Measurements from ENCODE around the gene POFUT1. TPM values are rescaled to one million over a fixed set of nuclear protein-coding genes. Genes with fewer than 3 reads are reported as not detected.
"Not testable (repeated sequence)": the region's sequence is repeated elsewhere in the genome, so short reads cannot be mapped to it uniquely, and the experiment has no call there.

Gene POFUT1
- total RNA-seq, 2 experiments from 2014 or later = 31.1 to 34.0 TPM

DNA sequence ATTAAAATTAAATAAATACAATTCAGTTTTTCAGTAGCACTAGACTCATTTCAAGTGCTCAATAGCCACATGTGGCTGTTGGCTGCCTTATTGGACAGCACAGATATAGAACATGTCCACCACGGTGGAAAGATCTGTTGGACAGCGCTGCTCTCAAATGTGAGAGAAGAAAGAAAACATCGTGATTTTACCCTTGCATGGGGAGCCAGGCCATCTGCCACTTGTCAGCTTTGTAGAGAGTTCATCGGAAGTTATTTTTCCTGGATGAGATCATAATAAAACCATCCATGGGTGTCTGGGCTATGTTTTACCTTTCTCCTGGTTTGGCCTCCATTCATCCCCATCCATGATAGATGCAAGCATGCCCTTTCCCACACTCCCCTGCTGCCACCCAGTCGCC lies 63.9 kb downstream of the POFUT1 start:
- peaks cover 4% of the 10 kb centered on the region for H3K36me3 Mint-ChIP-seq
- ATAC-seq = no peak
- H3K27me3 Mint-ChIP-seq = no peaks in the 10 kb centered on the region
- peaks cover 5% of the 10 kb centered on the region for H3K4me1 Mint-ChIP-seq
- H3K4me3 Mint-ChIP-seq = no peak overlapping the region
- H3K27ac Mint-ChIP-seq = no peak overlapping the region
- peaks cover 3% of the 10 kb centered on the region for H3K9me3 Mint-ChIP-seq (ENCODE audit: low read depth)
- CTCF ChIA-PET = no interaction called here
- no peak for DNase-seq

DNA sequence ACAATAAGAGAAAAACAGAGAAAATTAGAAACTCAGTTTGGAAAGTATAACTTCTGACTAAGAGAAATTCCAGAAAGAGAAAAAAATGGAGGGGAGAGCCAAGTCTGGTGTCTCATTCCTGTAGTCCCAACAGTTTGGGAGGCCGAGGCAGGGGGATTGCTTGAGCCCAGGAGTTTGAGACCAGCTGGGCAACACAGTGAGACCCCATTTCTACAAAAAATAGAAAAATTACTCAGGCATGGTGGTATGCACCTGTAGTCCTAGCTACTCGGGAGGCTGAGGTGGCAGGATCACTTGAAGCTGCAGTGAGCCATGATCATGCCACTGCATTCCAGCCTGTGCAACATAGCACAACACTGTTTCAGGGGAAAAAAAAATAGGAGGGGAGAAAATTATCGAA lies 66.7 kb downstream of the POFUT1 start:
- no peak for DNase-seq
- Mint-ChIP-seq H3K36me3 (peaks cover 4% of the 10 kb centered on the region), H3K27ac (no peak overlapping the region), H3K27me3 (no peaks in the 10 kb centered on the region), H3K4me1 (peaks cover 24% of the 10 kb centered on the region), H3K4me3 (no peak overlapping the region), H3K9me3 (ENCODE audit: low read depth) (peaks cover 3% of the 10 kb centered on the region)
- ATAC-seq = no peak
- CTCF ChIA-PET = no interaction called here

DNA sequence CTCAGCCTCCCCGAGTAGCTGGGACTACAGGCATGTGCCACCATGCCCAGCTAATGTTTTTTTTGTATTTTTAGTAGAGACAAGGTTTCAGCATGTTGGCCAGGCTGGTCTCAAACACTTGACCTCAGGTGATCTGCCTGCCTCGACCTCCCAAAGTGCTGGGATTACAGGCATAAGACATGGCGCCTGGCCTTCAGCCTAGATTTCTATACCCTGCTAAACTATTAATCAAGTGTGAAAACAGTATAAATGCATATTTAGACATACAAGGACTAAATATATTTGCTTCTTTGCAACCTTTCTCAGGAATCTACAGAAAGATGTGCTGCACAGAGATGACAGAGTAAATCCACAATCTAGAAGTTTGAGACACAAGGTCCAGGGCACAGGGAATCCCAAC lies 67.5 kb downstream of the POFUT1 start:
- H3K27me3 Mint-ChIP-seq; DNase-seq; CTCF ChIA-PET; H3K36me3 Mint-ChIP-seq; H3K27ac Mint-ChIP-seq; ATAC-seq; H3K4me3 Mint-ChIP-seq; H3K9me3 Mint-ChIP-seq (ENCODE audit: low read depth): not testable (repeated sequence)
- peaks cover 30% of the 10 kb centered on the region for H3K4me1 Mint-ChIP-seq

GRCh38 chr20:32277361-32278198 lies 69.9 kb downstream of the POFUT1 start, which contains the start of gene KIF3B:
Gene KIF3B, plus strand, starts transcription at chr20:32277651. Its CDS starts 32,127 bp downstream, at chr20:32309778.
- H3K4me1 Mint-ChIP-seq = peaks cover 44% of the 10 kb centered on the region
- no peaks in the 10 kb centered on the region for H3K27me3 Mint-ChIP-seq
- DNase-seq (peak; percentile 95), ATAC-seq (peak; percentile 88)
- H3K9me3 Mint-ChIP-seq (ENCODE audit: low read depth) = peaks cover 3% of the 10 kb centered on the region
- H3K36me3 Mint-ChIP-seq = peaks cover 15% of the 10 kb centered on the region
- peak within 1 kb of the TSS; percentile 84 for H3K4me3 Mint-ChIP-seq
- CTCF ChIA-PET = interaction anchor here (1.0 kb wide), 1 partner anchor 75 kb away, joined by 3 read pairs; no protein-coding TSS in a partner anchor
- peak within 1 kb of the TSS; percentile 85 for H3K27ac Mint-ChIP-seq

GRCh38 chr20:32278199-32278643 lies 70.5 kb downstream of the POFUT1 start:
- H3K4me1 Mint-ChIP-seq = peaks cover 44% of the 10 kb centered on the region

DNA sequence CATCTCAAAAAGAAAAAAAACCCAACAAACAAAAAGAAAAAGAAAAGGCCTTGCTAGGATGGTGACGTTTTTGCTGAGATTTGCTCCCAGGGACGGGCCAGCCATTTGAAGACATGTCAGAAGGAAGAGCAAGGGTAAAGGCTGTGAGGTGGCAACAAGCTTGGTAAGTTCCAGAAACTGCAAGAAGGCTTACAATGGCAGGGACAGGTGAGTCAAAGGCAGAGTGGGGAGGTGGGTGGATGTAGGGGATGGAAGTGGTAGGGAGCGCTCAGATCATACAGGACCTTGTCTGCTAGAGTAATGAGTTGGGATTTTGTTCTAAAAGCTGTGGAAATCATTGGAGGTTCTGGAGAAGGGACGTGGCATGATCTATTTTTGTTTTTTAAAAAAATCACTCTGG lies 74.0 kb downstream of the POFUT1 start:
- Mint-ChIP-seq H3K4me3 (no peak overlapping the region), H3K4me1 (peaks cover 67% of the 10 kb centered on the region), H3K27ac (peak overlapping the region; percentile 18), H3K27me3 (no peaks in the 10 kb centered on the region), H3K9me3 (ENCODE audit: low read depth) (no peaks in the 10 kb centered on the region), H3K36me3 (peaks cover 13% of the 10 kb centered on the region)
- no peak for DNase-seq
- CTCF ChIA-PET = no interaction called here
- ATAC-seq = no peak

More at GRCh38 chr20:32278199-32278643, 70.5 kb downstream of the POFUT1 start:
- Mint-ChIP-seq H3K36me3 (peaks cover 15% of the 10 kb centered on the region), H3K4me3 (peak overlapping the region; percentile 84), H3K27ac (peak overlapping the region; percentile 85), H3K9me3 (ENCODE audit: low read depth) (peaks cover 3% of the 10 kb centered on the region), H3K27me3 (no peaks in the 10 kb centered on the region)
- CTCF ChIA-PET = interaction anchor here (1.0 kb wide), 1 partner anchor 74 kb away, joined by 3 read pairs; no protein-coding TSS in a partner anchor
- DNase-seq (no peak), ATAC-seq (peak; percentile 29)

DNA sequence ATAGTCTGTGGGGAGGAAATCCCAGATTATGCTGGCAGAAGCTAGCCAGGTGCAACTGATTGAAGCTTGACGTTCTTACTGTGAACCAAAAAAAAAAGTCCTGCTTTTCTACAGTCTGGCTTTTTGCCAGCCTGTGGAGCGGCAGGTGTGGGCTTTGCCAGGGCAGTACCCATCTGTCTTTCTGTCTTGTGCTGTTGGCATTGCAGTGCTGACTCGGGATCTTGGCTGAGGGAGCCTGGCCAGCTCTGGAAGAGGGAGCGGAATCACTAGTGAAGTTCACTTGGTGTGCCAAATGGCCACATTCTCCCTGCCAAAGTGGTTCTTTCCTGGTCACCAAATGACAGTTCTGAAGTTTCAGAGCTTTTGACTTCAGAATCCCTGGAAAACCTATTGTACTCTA lies 74.8 kb downstream of the POFUT1 start:
- Mint-ChIP-seq H3K36me3 (peaks cover 13% of the 10 kb centered on the region), H3K9me3 (ENCODE audit: low read depth) (no peaks in the 10 kb centered on the region), H3K27ac (no peak overlapping the region), H3K27me3 (no peaks in the 10 kb centered on the region), H3K4me3 (no peak overlapping the region), H3K4me1 (peaks cover 64% of the 10 kb centered on the region)
- no peak for ATAC-seq
- CTCF ChIA-PET = no interaction called here
- DNase-seq = no peak

GRCh38 chr20:32285082-32285620 lies 77.5 kb downstream of the POFUT1 start:
- Mint-ChIP-seq H3K27me3 (no peaks in the 10 kb centered on the region), H3K27ac (peak overlapping the region; percentile 88), H3K36me3 (peaks cover 19% of the 10 kb centered on the region), H3K4me3 (peak overlapping the region; percentile 6), H3K9me3 (ENCODE audit: low read depth) (no peaks in the 10 kb centered on the region), H3K4me1 (peaks cover 48% of the 10 kb centered on the region)
- CTCF ChIA-PET = interaction anchor here (0.7 to 2.0 kb wide), 11 partner anchors 9 to 557 kb away, joined by 3 to 6 read pairs (median 3); partner anchors contain the start of gene PLAGL2
- peak; percentile 46 for ATAC-seq
- DNase-seq = no peak

DNA sequence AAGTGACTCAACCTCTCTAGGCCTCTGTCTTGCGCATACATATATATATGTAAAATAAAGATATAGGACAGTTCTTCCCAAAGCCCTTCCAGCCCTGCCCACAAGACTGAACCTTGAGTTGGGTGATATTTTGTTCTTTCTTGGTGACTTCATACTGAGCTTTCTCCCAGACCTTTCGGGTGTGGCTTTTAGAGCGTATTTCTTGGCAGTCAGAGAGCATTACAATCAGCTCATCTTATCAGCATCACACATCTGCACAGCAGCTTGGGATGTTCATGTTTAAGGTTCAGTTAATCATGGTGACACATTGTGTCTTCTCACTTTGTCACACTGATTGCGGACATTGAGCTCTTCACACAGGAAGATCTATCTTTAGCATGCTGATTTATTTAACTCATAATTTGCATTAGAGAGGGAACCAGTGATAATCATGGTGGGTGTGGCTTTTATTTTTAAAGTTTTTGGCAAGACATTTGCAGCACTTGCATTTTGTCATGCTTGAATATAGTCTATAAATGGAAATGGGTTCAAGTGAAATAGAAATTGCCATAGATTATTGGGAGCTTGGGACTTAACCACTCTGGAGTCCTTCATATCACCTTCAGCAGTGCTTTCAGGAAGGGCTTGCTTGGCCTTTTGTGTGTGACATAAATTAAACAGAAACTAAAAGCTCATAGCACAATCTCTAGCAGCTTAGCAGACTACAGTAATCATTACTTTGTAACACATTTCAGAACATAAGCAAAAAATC lies 78.1 kb downstream of the POFUT1 start:
- Mint-ChIP-seq H3K36me3 (peaks cover 22% of the 10 kb centered on the region), H3K9me3 (ENCODE audit: low read depth) (no peaks in the 10 kb centered on the region), H3K4me3 (peak overlapping the region; percentile 51), H3K4me1 (peaks cover 47% of the 10 kb centered on the region), H3K27ac (peak overlapping the region; percentile 88), H3K27me3 (no peaks in the 10 kb centered on the region)
- CTCF ChIA-PET = interaction anchor here (0.7 to 2.0 kb wide), 12 partner anchors 8 to 535 kb away, joined by 3 to 6 read pairs (median 3); partner anchors contain the start of gene PLAGL2
- ATAC-seq = peak; percentile 88
- DNase-seq = peak; percentile 79

DNA sequence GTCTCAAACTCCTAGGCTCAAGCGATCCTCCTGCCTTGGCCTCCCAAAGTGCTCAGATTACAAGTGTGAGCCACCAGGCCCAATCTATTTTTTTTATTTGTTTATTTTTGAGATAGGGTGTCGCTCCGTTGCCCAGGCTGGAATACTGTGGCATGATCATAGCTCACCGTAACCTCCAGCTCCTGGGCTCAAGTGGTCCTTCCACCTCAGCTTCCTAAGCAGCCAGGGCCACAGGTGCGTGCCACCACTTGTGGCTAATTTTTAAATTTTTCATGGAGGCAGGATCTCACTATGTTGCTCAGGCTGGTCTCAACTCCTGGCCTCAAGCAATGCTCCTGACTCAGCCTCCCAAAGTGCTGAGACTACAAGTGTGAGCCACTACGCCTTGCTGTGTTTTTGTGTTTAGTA lies 79.6 kb downstream of the POFUT1 start:
- no peaks in the 10 kb centered on the region for H3K27me3 Mint-ChIP-seq
- H3K9me3 Mint-ChIP-seq (ENCODE audit: low read depth) = no peaks in the 10 kb centered on the region
- H3K4me1 Mint-ChIP-seq = peaks cover 35% of the 10 kb centered on the region
- peak overlapping the region; percentile 32 for H3K27ac Mint-ChIP-seq
- H3K4me3 Mint-ChIP-seq = no peak overlapping the region
- ATAC-seq (no peak), DNase-seq (no peak)
- peaks cover 14% of the 10 kb centered on the region for H3K36me3 Mint-ChIP-seq
- CTCF ChIA-PET = interaction anchor here (0.9 to 2.0 kb wide), 2 partner anchors 18 to 199 kb away, joined by 3 to 4 read pairs; no protein-coding TSS in a partner anchor

Other genes with a start within 250 kb of the POFUT1 start
- gene XKR7, start 239.7 kb upstream of the POFUT1 start, total RNA-seq = not detected
- gene CCM2L, start 197.4 kb upstream of the POFUT1 start, total RNA-seq = not detected
- not detected for gene HCK, start 155.6 kb upstream of the POFUT1 start, total RNA-seq
- gene TM9SF4, start 98.2 kb upstream of the POFUT1 start, total RNA-seq = 10 to 100 TPM; 35.7 to 39.1 TPM
- gene PLAGL2, start 137 bp upstream of the POFUT1 start, total RNA-seq = 10 to 100 TPM; 26.3 to 41.4 TPM
- gene KIF3B, start 69.8 kb downstream of the POFUT1 start, total RNA-seq = 10 to 100 TPM; 19.9 to 26.0 TPM
- gene ASXL1, start 150.5 kb downstream of the POFUT1 start, total RNA-seq = 100 to 1,000 TPM; 134 to 135 TPM